Calu3 (cell line): ENCODE data around the gene KIFAP3. TPM values are rescaled to one million over a fixed set of nuclear protein-coding genes. Genes with fewer than 3 reads are reported as not detected.

Experiments used
- BruUV-seq: library from RNA; stranded (reverse); fragments of 400-500 nt; replicated peaks from 2 replicates; lab custom pipeline; 2021; lab: Mats Ljungman, UMichigan
- CTCF ChIA-PET: fragments of 300-600 bp; sonication (Branson Sonifier 250); formaldehyde crosslinking; loops from one replicate; lab custom pipeline; 2022; ENCODE audit warnings: antibody characterized with exemption; lab: Charles Lee
- DNase-seq: peaks from one replicate; pipeline ENCODE4 v3.0.0; 2022
- H3K27ac Mint-ChIP-seq: one replicate; pipeline ENCODE4 v1.8.0; 2022; ENCODE audit warnings: mixed read lengths; ENCODE audit not compliant: unreplicated experiment
- H3K27me3 Mint-ChIP-seq: one replicate; pipeline ENCODE4 v1.8.0; 2022; ENCODE audit warnings: mixed read lengths; ENCODE audit not compliant: unreplicated experiment
- H3K36me3 Mint-ChIP-seq: one replicate; pipeline ENCODE4 v1.8.0; 2022; ENCODE audit warnings: mild to moderate bottlenecking, moderate library complexity, mixed read lengths; ENCODE audit not compliant: insufficient read depth, unreplicated experiment
- H3K4me1 Mint-ChIP-seq: one replicate; pipeline ENCODE4 v1.8.0; 2022; ENCODE audit warnings: mild to moderate bottlenecking, low read depth, mixed read lengths; ENCODE audit not compliant: unreplicated experiment
- H3K4me3 Mint-ChIP-seq: one replicate; pipeline ENCODE4 v1.8.0; 2022; ENCODE audit warnings: mild to moderate bottlenecking, low read depth, moderate library complexity, mixed read lengths; ENCODE audit not compliant: unreplicated experiment
- H3K9me3 Mint-ChIP-seq: one replicate; pipeline ENCODE4 v1.8.0; 2022; ENCODE audit warnings: low read depth, mixed read lengths; ENCODE audit not compliant: unreplicated experiment
- CTCF ChIP-seq: fragments of 200-600 bp; IDR thresholded peaks from one replicate; pipeline ENCODE4 v1.8.0; 2022; ENCODE audit warnings: antibody characterized with exemption; ENCODE audit not compliant: unreplicated experiment
- intact Hi-C: fragments of 100-400 bp; cut with micrococcal nuclease; formaldehyde crosslinking; loops from one replicate; pipeline ENCODE4 v1.10.0; 2022; ENCODE audit not compliant: unreplicated experiment
- total RNA-seq: library from RNA; stranded (reverse); gene quantifications from 2 replicates; pipeline ENCODE4 v1.2.3, GENCODE V29; 2022

Gene KIFAP3
- total RNA-seq, 1 experiment from 2014 or later: 16.2 TPM

DNA sequence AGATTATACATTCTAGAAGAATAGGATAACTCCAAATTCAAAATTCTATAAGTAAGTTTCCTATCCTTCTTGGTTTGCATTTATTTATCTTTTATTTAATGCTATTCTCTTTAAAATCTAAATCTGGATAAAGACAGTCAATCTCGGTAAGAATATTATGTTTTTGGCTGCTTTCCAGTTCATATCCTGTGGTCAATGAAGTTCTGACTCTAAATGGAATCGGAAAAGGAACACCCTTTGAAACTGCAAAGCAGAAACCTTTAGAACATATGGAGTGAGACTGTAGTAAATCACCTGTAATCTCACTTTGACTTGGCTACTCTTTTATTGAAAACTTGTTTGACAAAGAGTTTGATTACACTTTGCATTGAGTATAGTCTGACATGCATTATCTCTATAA lies 85.2 kb downstream of the KIFAP3 start:
- no peaks in the 10 kb centered on the region for H3K9me3 Mint-ChIP-seq
- intact Hi-C loops: no loop called here
- H3K36me3 Mint-ChIP-seq: no peaks in the 10 kb centered on the region
- TF ChIP-seq CTCF: no peak
- CTCF ChIA-PET: no interaction called here
- no peak overlapping the region for H3K4me3 Mint-ChIP-seq
- no peaks in the 10 kb centered on the region for H3K27me3 Mint-ChIP-seq
- no peak for DNase-seq
- BruUV-seq: no TSS peak
- no peak overlapping the region for H3K27ac Mint-ChIP-seq
- H3K4me1 Mint-ChIP-seq: no peaks in the 10 kb centered on the region

DNA sequence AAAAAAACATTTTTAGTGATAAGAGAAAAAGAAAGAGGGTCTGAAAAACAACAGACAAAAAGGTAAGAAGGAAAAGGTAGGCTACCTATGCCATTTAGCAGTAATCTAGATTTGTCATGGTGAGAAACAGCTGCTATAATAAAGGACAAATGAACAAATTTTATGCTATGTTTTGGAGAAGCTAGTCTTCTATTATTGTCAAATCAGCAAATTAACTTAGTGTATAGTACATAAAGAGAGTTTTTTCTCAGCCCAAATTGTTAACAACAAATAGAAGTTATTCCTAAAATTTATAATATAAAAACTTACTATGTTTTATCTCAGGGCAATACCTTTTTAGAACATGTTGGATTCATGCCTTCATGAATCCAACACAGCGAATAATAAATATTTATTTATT lies 88.7 kb downstream of the KIFAP3 start:
- H3K27ac Mint-ChIP-seq: no peak overlapping the region
- TF ChIP-seq CTCF: no peak
- DNase-seq: no peak
- H3K4me1 Mint-ChIP-seq: no peaks in the 10 kb centered on the region
- H3K4me3 Mint-ChIP-seq: no peak overlapping the region
- no peaks in the 10 kb centered on the region for H3K36me3 Mint-ChIP-seq
- no TSS peak for BruUV-seq
- no peaks in the 10 kb centered on the region for H3K27me3 Mint-ChIP-seq
- H3K9me3 Mint-ChIP-seq: no peaks in the 10 kb centered on the region
- intact Hi-C loops: no loop called here
- CTCF ChIA-PET: no interaction called here

- H3K4me1 Mint-ChIP-seq: no peaks in the 10 kb centered on the region
- no peak for TF ChIP-seq CTCF
- no peak for DNase-seq
- intact Hi-C loops: no loop called here
- no TSS peak for BruUV-seq
- H3K4me3 Mint-ChIP-seq: no peak overlapping the region
- H3K27me3 Mint-ChIP-seq: no peaks in the 10 kb centered on the region
- H3K27ac Mint-ChIP-seq: no peak overlapping the region
- CTCF ChIA-PET: no interaction called here
- H3K36me3 Mint-ChIP-seq: no peaks in the 10 kb centered on the region
- no peaks in the 10 kb centered on the region for H3K9me3 Mint-ChIP-seq
Observed at GRCh38 chr1:169974067-169974466, 100.4 kb downstream of the KIFAP3 start.

DNA sequence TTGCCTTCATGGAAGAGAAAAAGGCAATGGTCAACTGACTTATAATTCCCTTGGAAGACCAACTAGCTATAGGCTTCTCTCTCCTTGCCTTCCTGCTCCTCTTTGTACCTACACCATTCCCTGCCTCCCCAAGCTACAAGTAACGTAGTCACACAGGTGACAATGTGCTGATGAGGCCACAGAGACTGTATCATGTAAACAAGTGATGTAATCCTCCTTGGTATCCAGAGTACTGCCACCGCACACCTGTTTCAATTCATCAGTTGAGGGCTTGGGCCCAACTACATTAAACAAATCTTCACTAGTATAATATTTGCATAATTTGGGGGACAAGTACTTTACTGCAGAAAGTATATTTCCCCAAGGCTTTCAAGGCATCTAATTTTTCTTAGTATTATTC lies 104.4 kb downstream of the KIFAP3 start:
- no peak overlapping the region for H3K27ac Mint-ChIP-seq
- no peaks in the 10 kb centered on the region for H3K27me3 Mint-ChIP-seq
- BruUV-seq: no TSS peak
- no peaks in the 10 kb centered on the region for H3K4me1 Mint-ChIP-seq
- CTCF ChIA-PET: no interaction called here
- no peaks in the 10 kb centered on the region for H3K9me3 Mint-ChIP-seq
- no peak overlapping the region for H3K4me3 Mint-ChIP-seq
- intact Hi-C loops: no loop called here
- no peak for TF ChIP-seq CTCF
- no peaks in the 10 kb centered on the region for H3K36me3 Mint-ChIP-seq
- DNase-seq: no peak
